ENCODE results near the gene OR51S1. TPM values are rescaled to one million over a fixed set of nuclear protein-coding genes. Genes with fewer than 3 reads are reported as not detected.

The OR51S1 gene
- total RNA-seq, 1 experiment from 2014 or later, result not detected

GRCh38 chr11:4825132-4825531 is 23.9 kb downstream of the OR51S1 start:
- H3K4me3 ChIP-seq (replicated peaks in 1 of 2; ENCODE audit: low read depth in 1 of 2, low read length in 2 of 2), result no peak overlapping the region
- no peaks in the 10 kb centered on the region for H3K9me3 ChIP-seq (ENCODE audit: control insufficient read depth in 1 of 2, insufficient read depth in 1 of 2, low read depth in 1 of 2, low read length in 2 of 2)
- ChIA-PET CTCF (no interaction called here), RAD21 (ENCODE audit: low non-redundant PET in 1 of 2, low total read pairs in 2 of 2, uncharacterized antibody in 2 of 2, unreplicated experiment in 2 of 2) (no interaction called here), POLR2A (no interaction called here)
- H3K27ac ChIP-seq (ENCODE audit: low read depth, low read length), result no peak overlapping the region
- no peaks in the 10 kb centered on the region for H3K9me2 ChIP-seq (ENCODE audit: insufficient read depth)
- H3K9ac ChIP-seq (ENCODE audit: low read length), result no peak overlapping the region
- H3K79me2 ChIP-seq (ENCODE audit: insufficient read depth, low read length), result no peaks in the 10 kb centered on the region
- no peaks in the 10 kb centered on the region for H4K20me1 ChIP-seq (ENCODE audit: insufficient read depth)
- H3K4me2 ChIP-seq (ENCODE audit: low read length), result no peak overlapping the region
- no peaks in the 10 kb centered on the region for H3K4me1 ChIP-seq (ENCODE audit: control insufficient read depth in 1 of 2, insufficient read depth in 2 of 2, low read length in 2 of 2)
- no peak overlapping the region for H2AFZ ChIP-seq (ENCODE audit: low read depth, low read length, poor library complexity, severe bottlenecking)
- DNase-seq (ENCODE audit: low read depth, low spot score), result no peak
- no peaks in the 10 kb centered on the region for H3K36me3 ChIP-seq (ENCODE audit: control insufficient read depth in 1 of 2, insufficient read depth in 2 of 2, low read length in 2 of 2)
- H3K27me3 ChIP-seq (ENCODE audit: insufficient read depth, low read length), result peaks cover 22% of the 10 kb centered on the region
- ATAC-seq, result no peak
- no peak for TF ChIP-seq EZH2 (IDR thresholded peaks at IDR 0.05)
- no peak for TF ChIP-seq ZBTB33 (IDR thresholded peaks at IDR 0.05; ENCODE audit: extremely low read depth, insufficient replicate concordance, low read length)
- TF ChIP-seq SP1 (IDR thresholded peaks at IDR 0.05; ENCODE audit: low read depth), result no peak
- no peak for TF ChIP-seq ZNF274 (IDR thresholded peaks at IDR 0.05; ENCODE audit: low read depth, low read length)
- TF ChIP-seq ZFX (IDR thresholded peaks at IDR 0.05), result no peak
- TF ChIP-seq TCF7L2 (IDR thresholded peaks at IDR 0.05; ENCODE audit: borderline replicate concordance, extremely low read depth, insufficient read depth, insufficient read length), result no peak
- TF ChIP-seq ATF3 (IDR thresholded peaks at IDR 0.05), result no peak
- TF ChIP-seq YY1 (IDR thresholded peaks at IDR 0.05; ENCODE audit: extremely low read depth, insufficient replicate concordance, low read depth, low read length), result no peak
- TF ChIP-seq REST (IDR thresholded peaks at IDR 0.05; ENCODE audit: low read depth), result no peak
- BruUV-seq (replicated peaks), result no TSS peak
- intact Hi-C loops (cut with micrococcal nuclease), result no loop called here
